WERI-Rb-1 (cell line): ENCODE data around the gene TNFSF12.

Source experiments
- DNase-seq: peaks from one replicate; pipeline ENCODE4 v3.0.0-alpha.2; 2020
- H3K27ac ChIP-seq: fragments of 250-450 bp; sonication (Bioruptor Pico); 2 replicates; pipeline ENCODE4 v1.5.1; 2020; ENCODE audit warnings: mild to moderate bottlenecking, moderate library complexity
- H3K27me3 ChIP-seq: fragments of 250-450 bp; sonication (Bioruptor Pico); 2 replicates; pipeline ENCODE4 v1.5.1; 2021; ENCODE audit warnings: mild to moderate bottlenecking, low read depth, moderate library complexity; ENCODE audit not compliant: insufficient read depth, severe bottlenecking
- H3K36me3 ChIP-seq: fragments of 250-450 bp; sonication (Bioruptor Pico); 2 replicates; pipeline ENCODE4 v1.5.1; 2020; ENCODE audit warnings: mild to moderate bottlenecking, moderate library complexity
- H3K4me3 ChIP-seq: 2 replicates; pipeline ENCODE4 v1.5.1; 2011; ENCODE audit warnings: low read depth, mild to moderate bottlenecking, control low read depth, low read length
- H3K9me3 ChIP-seq: fragments of 250-450 bp; sonication (Bioruptor Pico); 2 replicates; pipeline ENCODE4 v1.5.1; 2021; ENCODE audit warnings: mild to moderate bottlenecking, moderate library complexity; ENCODE audit not compliant: severe bottlenecking
- CTCF ChIP-seq: IDR thresholded peaks from 2 replicates; pipeline ENCODE4 v1.5.1; 2011; ENCODE audit warnings: low read depth, mild to moderate bottlenecking, control low read depth, inconsistent platforms, low read length

Gene TNFSF12

GRCh38 chr17:7512824-7513540 lies 35.9 kb upstream of the TNFSF12 start:
- TF ChIP-seq CTCF: no peak
- Histone ChIP-seq H3K27me3 (no peaks in the 10 kb centered on the region), H3K4me3 (no peak overlapping the region), H3K27ac (no peak overlapping the region), H3K36me3 (peaks cover 72% of the 10 kb centered on the region), H3K9me3 (no peaks in the 10 kb centered on the region)
- no peak for DNase-seq

- H3K27ac ChIP-seq: no peak overlapping the region
- H3K9me3 ChIP-seq: no peaks in the 10 kb centered on the region
- H3K27me3 ChIP-seq: no peaks in the 10 kb centered on the region
- H3K36me3 ChIP-seq: peaks cover 66% of the 10 kb centered on the region
- TF ChIP-seq CTCF: no peak
- DNase-seq: no peak
- no peak overlapping the region for H3K4me3 ChIP-seq
Observed at GRCh38 chr17:7513850-7514419, 34.9 kb upstream of the TNFSF12 start.

- Histone ChIP-seq H3K9me3 (no peaks in the 10 kb centered on the region), H3K27me3 (no peaks in the 10 kb centered on the region), H3K36me3 (peaks cover 45% of the 10 kb centered on the region), H3K27ac (no peak overlapping the region), H3K4me3 (no peak overlapping the region)
- DNase-seq: no peak
- no peak for TF ChIP-seq CTCF
Observed at GRCh38 chr17:7515911-7516610, 32.8 kb upstream of the TNFSF12 start.

GRCh38 chr17:7523033-7523432 lies 25.8 kb upstream of the TNFSF12 start:
- H3K27me3 ChIP-seq: no peaks in the 10 kb centered on the region
- peak; percentile 46 for TF ChIP-seq CTCF
- H3K36me3 ChIP-seq: peaks cover 3% of the 10 kb centered on the region; the same call in 1 of the 2 replicates
- H3K4me3 ChIP-seq: no peak overlapping the region
- H3K27ac ChIP-seq: no peak overlapping the region
- peak; percentile 11 for DNase-seq
- peaks cover 8% of the 10 kb centered on the region for H3K9me3 ChIP-seq

GRCh38 chr17:7528842-7529241 lies 20.0 kb upstream of the TNFSF12 start:
- TF ChIP-seq CTCF: no peak
- no peaks in the 10 kb centered on the region for H3K36me3 ChIP-seq
- H3K4me3 ChIP-seq: no peak overlapping the region
- peaks cover 30% of the 10 kb centered on the region for H3K9me3 ChIP-seq
- H3K27ac ChIP-seq: no peak overlapping the region
- no peak for DNase-seq
- H3K27me3 ChIP-seq: no peaks in the 10 kb centered on the region
